HepG2 (cell line): ENCODE results near the gene SLC12A3. TPM values are rescaled to one million over a fixed set of nuclear protein-coding genes. Genes with fewer than 3 reads are reported as not detected.

ENCODE experiments used
- ATAC-seq: fragments of 200-7000 bp; cut with Tn5 transposase; 3 replicates; pipeline ENCODE4 v1.9.1; 2020; ENCODE audit warnings: mild to moderate bottlenecking, moderate library complexity
- BruUV-seq: library from RNA; stranded (reverse); fragments of 400-500 nt; replicated peaks from 2 replicates; lab custom pipeline; 2021; lab: Mats Ljungman, UMichigan
- CTCF ChIA-PET: fragments of 300-600 bp; formaldehyde crosslinking; extraction: SDS; loops from one replicate; lab custom pipeline; 2021; ENCODE audit warnings: low total read pairs, inconsistent platforms, low intra/inter-chr PET ratio; lab: Yijun Ruan, JAX
- POLR2A ChIA-PET: fragments of 350-600 bp; sonication (Branson Sonifier 250); formaldehyde crosslinking; loops from one replicate; lab custom pipeline; 2020; ENCODE audit warnings: antibody characterized with exemption, inconsistent platforms; lab: Yijun Ruan, JAX
- DNase-seq: peaks from one replicate; pipeline ENCODE4 v3.0.0-alpha.2; 2015; ENCODE audit warnings: low spot score
- FAIRE-seq: peaks from 3 replicates; lab custom pipeline; 2011; peaks lifted over from hg19 to GRCh38; lab: Jason Lieb, UNC
- H2AFZ ChIP-seq: one replicate; pipeline ENCODE4 v1.6.1; 2011; ENCODE audit warnings: low read length, inconsistent platforms
- H3K27ac ChIP-seq: fragments of 300-600 bp; 3 replicates; pipeline ENCODE4 v1.8.0; 2011; ENCODE audit warnings: mixed run types, mild to moderate bottlenecking, mixed read lengths, low read length, inconsistent platforms; ENCODE audit not compliant: insufficient read depth; ENCODE audit errors: extremely low read length
- H3K27me3 ChIP-seq, 2 experiments: fragments of 200-600 bp in 1 of 2; 2 replicates in 1 of 2; 3 replicates in 1 of 2; pipeline versions ENCODE4 v1.6.0 to v1.8.0; 2011; ENCODE audit warnings: low read length in 2 of 2, mild to moderate bottlenecking in 2 of 2, moderate library complexity in 2 of 2, inconsistent platforms in 1 of 2; ENCODE audit not compliant: insufficient read depth in 2 of 2, control insufficient read depth in 1 of 2
- H3K36me3 ChIP-seq, 2 experiments: fragments of 200-600 bp in 1 of 2; replicated peaks in 1 of 2; 2 replicates in 1 of 2; 3 replicates in 1 of 2; pipeline versions ENCODE4 v1.5.1 to v1.8.0; 2011; ENCODE audit warnings: low read length in 2 of 2, inconsistent platforms in 1 of 2; ENCODE audit not compliant: insufficient read depth in 2 of 2, control insufficient read depth in 1 of 2
- H3K4me1 ChIP-seq: 2 replicates; pipeline ENCODE4 v1.5.1; 2012; ENCODE audit warnings: low read length, inconsistent platforms; ENCODE audit not compliant: insufficient read depth
- H3K4me2 ChIP-seq: 2 replicates; pipeline ENCODE4 v1.6.0; 2011; ENCODE audit warnings: low read depth, low read length, inconsistent platforms
- H3K4me3 ChIP-seq, 3 experiments: fragments of 200-600 bp in 1 of 3; sonication (generic), shearing (Covaris generic) in 1 of 3; replicated peaks in 1 of 3; 2 replicates each; pipeline ENCODE4 v1.5.1; 2011 to 2016; ENCODE audit warnings: low read length in 3 of 3, inconsistent platforms in 2 of 3, low read depth in 2 of 3, mild to moderate bottlenecking in 2 of 3, control low read depth in 1 of 3, mixed read lengths in 1 of 3; ENCODE audit not compliant: insufficient read depth in 1 of 3
- H3K79me2 ChIP-seq: one replicate; pipeline ENCODE4 v1.6.1; 2011; ENCODE audit warnings: low read length, inconsistent platforms; ENCODE audit not compliant: insufficient read depth
- H3K9ac ChIP-seq: 2 replicates; pipeline ENCODE4 v1.6.0; 2011; ENCODE audit warnings: mild to moderate bottlenecking, low read depth, low read length, inconsistent platforms; ENCODE audit not compliant: insufficient read depth
- H3K9me3 ChIP-seq: 2 replicates; pipeline ENCODE4 v1.5.1; 2012; ENCODE audit warnings: mild to moderate bottlenecking, low read length
- H4K20me1 ChIP-seq: 2 replicates; pipeline ENCODE4 v1.6.0; 2011; ENCODE audit warnings: inconsistent platforms, mild to moderate bottlenecking, low read length, moderate library complexity; ENCODE audit not compliant: insufficient read depth
- ATF1 ChIP-seq: IDR thresholded peaks from 2 replicates; pipeline ENCODE4 v1.6.1; 2016; ENCODE audit warnings: mild to moderate bottlenecking, control low read depth
- BORCS8-MEF2B ChIP-seq: sonication (generic); formaldehyde crosslinking; IDR thresholded peaks from 2 replicates; pipeline ENCODE4 v1.8.0; 2022; ENCODE audit warnings: mild to moderate bottlenecking, missing genetic modification reagents
- HNF1A ChIP-seq, 2 experiments: sonication (generic) in 1 of 2; formaldehyde crosslinking in 1 of 2; IDR thresholded peaks; 2 replicates each; pipeline versions ENCODE4 v1.4.0 to v1.6.1; 2016 to 2020; ENCODE audit warnings: borderline replicate concordance in 1 of 2, low read depth in 1 of 2, mild to moderate bottlenecking in 1 of 2, missing genetic modification reagents in 1 of 2
- MLXIP ChIP-seq: sonication (generic); formaldehyde crosslinking; IDR thresholded peaks from 2 replicates; pipeline ENCODE4 v1.9.0; 2021; ENCODE audit warnings: missing genetic modification reagents, borderline replicate concordance
- NR2F2 ChIP-seq: IDR thresholded peaks from 2 replicates; pipeline ENCODE4 v1.6.1; 2012; ENCODE audit warnings: low read depth, inconsistent platforms, borderline replicate concordance
- PRPF4 ChIP-seq: fragments of 200-400 bp; formaldehyde crosslinking; IDR thresholded peaks from 2 replicates; pipeline ENCODE4 v1.6.1; 2016; ENCODE audit warnings: low read length, low read depth; ENCODE audit not compliant: poor library complexity, severe bottlenecking
- SMARCE1 ChIP-seq: fragments of 450-650 bp; IDR thresholded peaks from 2 replicates; pipeline ENCODE4 v1.6.1; 2017; ENCODE audit warnings: borderline replicate concordance
- SNAPC4 ChIP-seq: sonication (generic); formaldehyde crosslinking; IDR thresholded peaks from 2 replicates; pipeline ENCODE4 v1.4.0; 2020; ENCODE audit warnings: mild to moderate bottlenecking, missing genetic modification reagents
- ZNF17 ChIP-seq: sonication (generic); formaldehyde crosslinking; IDR thresholded peaks from 2 replicates; pipeline ENCODE4 v1.5.0; 2020; ENCODE audit warnings: mild to moderate bottlenecking, missing genetic modification reagents
- ZNF205 ChIP-seq: IDR thresholded peaks from 2 replicates; pipeline ENCODE4 v1.6.1; 2018; ENCODE audit warnings: missing biosample characterization, missing genetic modification reagents
- ZNF460 ChIP-seq: sonication (generic); formaldehyde crosslinking; IDR thresholded peaks from 2 replicates; pipeline ENCODE4 v1.5.1; 2020; ENCODE audit warnings: missing genetic modification reagents, mild to moderate bottlenecking, borderline replicate concordance
- ZNF549 ChIP-seq: sonication (generic); formaldehyde crosslinking; IDR thresholded peaks from 2 replicates; pipeline ENCODE4 v1.5.0; 2020; ENCODE audit warnings: missing genetic modification reagents
- ZNF766 ChIP-seq: sonication (generic); formaldehyde crosslinking; IDR thresholded peaks from 2 replicates; pipeline ENCODE4 v1.5.0; 2020; ENCODE audit warnings: missing genetic modification reagents, borderline replicate concordance
- WGBS: methylation state at CpG from one replicate; pipeline ENCODE4 v1.1.6; 2017; ENCODE audit warnings: low lambda C conversion rate; 5-methylcytosine and 5-hydroxymethylcytosine counted together
- in situ Hi-C: cut with HindIII; loops from 2 replicates; pipeline ENCODE4 v1.10.0; 2017; ENCODE audit warnings: low pct_unique_long_range_greater_than_20kb; ENCODE audit not compliant: extremely low pct_ligation_motif_present
- intact Hi-C: fragments of 100-400 bp; cut with micrococcal nuclease; formaldehyde crosslinking; loops from one replicate; pipeline ENCODE4 v1.10.0; 2022; ENCODE audit not compliant: unreplicated experiment
- polyA plus RNA-seq, 8 experiments: library from polyadenylated mRNA; depleted of rRNA in 3 of 8; stranded (reverse) in 7 of 8; unstranded in 1 of 8; fragments of >200 nt; fragmentation: Illumina TruSeq in 4 of 8; extraction: Trizol in 4 of 8; gene quantifications; 2 replicates each; pipeline versions ENCODE4 v1.2.1 to v1.2.3, GENCODE V29; 2011 to 2016; ENCODE audit warnings: low read depth in 4 of 8, missing spikeins in 1 of 8, mixed read lengths in 1 of 8; ENCODE audit not compliant: insufficient read depth in 1 of 8
- total RNA-seq, 5 experiments: library from RNA; depleted of rRNA; stranded (reverse); fragments of >200 nt; fragmentation: Illumina TruSeq; extraction: Trizol; gene quantifications; 2 replicates each; pipeline ENCODE4 v1.2.3, GENCODE V29; 2016; ENCODE audit warnings: low read depth in 1 of 5

The SLC12A3 gene
- total and polyA plus RNA-seq, 2 of the 13 experiments (the other 11 are each of a cell fraction or from before 2014, with no cell fraction given) = 6.2 TPM; not detected in 1

GRCh38 chr16:56896244-56896643, 31.2 kb downstream of the SLC12A3 start:
- no peaks in the 10 kb centered on the region for H3K79me2 ChIP-seq
- H3K36me3 ChIP-seq = no peaks in the 10 kb centered on the region
- BruUV-seq = no TSS peak
- no peaks in the 10 kb centered on the region for H4K20me1 ChIP-seq
- DNase-seq (no peak), FAIRE-seq (no peak), ATAC-seq (no peak)
- in situ Hi-C loops = no loop called here
- peaks cover 4 to 28% of the 10 kb centered on the region in 2 experiments for H3K27me3 ChIP-seq
- no peak overlapping the region for H3K4me2 ChIP-seq
- CTCF ChIA-PET = no interaction called here
- intact Hi-C loops = no loop called here
- H3K4me1 ChIP-seq = peaks cover 10% of the 10 kb centered on the region; the same call in 1 of the 2 replicates
- no peak overlapping the region for H3K9ac ChIP-seq
- H3K9me3 ChIP-seq = no peaks in the 10 kb centered on the region
- POLR2A ChIA-PET = no interaction called here
- WGBS = 38% methylated on average over 3 of the region's 3 CpGs
- H3K4me3 ChIP-seq = no peak overlapping the region
- H3K27ac ChIP-seq = no peak overlapping the region
- no peak overlapping the region for H2AFZ ChIP-seq
- TF ChIP-seq SNAPC4 (CRISPR knock-in tag) = no peak
- TF ChIP-seq ATF1 (CRISPR knock-in tag) = no peak
- TF ChIP-seq BORCS8-MEF2B (CRISPR knock-in tag) = no peak
- TF ChIP-seq ZNF205 = no peak
- no peak for TF ChIP-seq SMARCE1
- TF ChIP-seq PRPF4 = no peak
- TF ChIP-seq ZNF460 (CRISPR knock-in tag) = no peak
- no peak for TF ChIP-seq NR2F2
- TF ChIP-seq ZNF17 (CRISPR knock-in tag) = no peak
- TF ChIP-seq HNF1A (IDR thresholded peaks at IDR 0.05; ENCODE audit: low read depth) = no peak
- no peak for TF ChIP-seq HNF1A (CRISPR knock-in tag; IDR thresholded peaks at IDR 0.05; ENCODE audit: borderline replicate concordance)
- no peak for TF ChIP-seq MLXIP
- TF ChIP-seq ZNF766 = no peak
- TF ChIP-seq ZNF549 = no peak
